ENCODE measurements around the gene DNAJB12.
A peak's percentile ranks its signal among the peaks of the same experiment; 100 is the strongest.
"Not testable (repeated sequence)": the region's sequence is repeated elsewhere in the genome, so short reads cannot be mapped to it uniquely, and the experiment has no call there.

DNAJB12 gene

DNA sequence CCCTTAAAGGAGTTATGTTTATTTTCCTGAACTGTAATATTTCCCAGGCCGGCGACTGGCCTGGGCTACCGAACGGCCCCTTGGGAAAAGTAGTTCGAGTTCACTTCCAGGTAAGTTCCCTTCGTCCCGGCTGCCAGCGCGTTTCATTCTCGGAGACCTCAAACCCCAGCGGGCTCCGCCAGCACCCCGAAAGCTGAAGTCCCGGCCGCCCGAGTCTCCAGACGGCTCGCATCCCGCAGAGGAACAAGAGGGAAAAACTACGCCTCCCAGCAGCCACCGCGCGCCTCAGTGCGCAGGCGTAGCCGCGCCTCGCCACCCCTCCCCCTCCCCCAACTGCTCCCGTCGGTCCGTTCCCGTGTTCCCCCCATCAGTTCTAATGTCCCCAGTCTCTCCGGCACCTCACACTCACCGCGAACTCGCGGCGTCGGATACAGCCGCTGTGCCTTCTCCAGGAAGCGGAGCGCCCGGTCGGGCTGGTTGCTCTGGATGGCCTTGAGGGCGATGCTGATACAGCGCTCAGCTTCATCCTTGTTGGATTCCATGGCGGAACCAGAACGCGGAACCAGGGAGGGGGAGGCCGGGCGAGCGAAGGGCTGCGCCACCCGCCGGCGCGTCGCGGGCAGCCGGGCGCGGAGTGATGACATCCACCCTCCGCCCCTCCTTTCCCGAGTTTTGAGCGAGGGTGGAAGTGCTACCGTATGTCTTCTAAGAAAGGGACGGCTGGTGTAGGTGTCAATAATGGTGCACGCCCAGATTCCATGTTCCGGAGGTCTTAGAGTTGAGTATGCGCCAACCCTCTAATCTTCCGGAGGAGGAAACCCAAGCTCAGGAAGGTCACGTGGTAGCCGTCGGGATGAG is at the start of gene DNAJB12:
Gene DNAJB12, minus strand, starts transcription at position 564 of the 858 bp plus-strand sequence. Its CDS starts 22 bp downstream, at position 542.
- DNase-seq (ENCODE audit: low read depth): peak; percentile 89

DNA sequence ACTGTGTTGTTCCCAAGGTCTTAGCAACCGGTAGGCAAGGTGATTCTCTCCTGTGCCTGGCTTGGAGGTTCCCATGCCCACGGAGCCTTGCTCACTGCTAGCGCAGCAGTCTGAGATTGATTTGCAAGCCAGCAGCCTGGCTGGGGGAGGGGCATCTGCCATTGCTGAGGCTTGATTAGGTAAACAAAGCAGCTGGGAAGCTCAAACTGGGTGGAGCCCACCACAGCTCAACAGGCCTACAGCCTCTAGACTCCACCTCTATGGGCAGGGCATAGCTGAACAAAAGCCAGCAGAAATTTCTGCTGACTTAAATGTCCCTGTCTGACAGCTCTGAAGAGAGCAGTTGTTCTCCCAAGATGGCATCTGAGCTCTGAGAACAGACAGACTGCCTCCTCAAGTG is 40.9 kb upstream of the DNAJB12 start:
- DNase-seq (ENCODE audit: low read depth): not testable (repeated sequence)

DNA sequence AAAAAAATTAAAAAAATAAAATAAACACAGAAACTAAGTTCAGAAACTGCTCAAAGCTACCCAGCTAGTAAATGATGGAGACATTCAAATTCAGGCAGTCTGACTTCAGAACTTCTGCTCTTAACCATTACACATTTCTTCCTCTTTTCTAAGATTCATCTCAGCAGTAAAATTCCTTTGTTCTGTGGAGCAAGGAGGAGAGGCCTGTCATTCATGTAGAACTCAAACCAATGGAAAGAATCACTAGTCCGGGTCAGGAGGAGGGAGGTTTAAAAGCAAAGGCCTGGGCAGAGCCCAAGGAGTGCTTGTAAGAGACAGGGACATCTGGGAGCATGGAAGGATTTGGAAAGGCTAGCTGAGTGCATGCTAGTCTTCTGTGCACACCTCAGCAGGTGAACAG is 37.9 kb upstream of the DNAJB12 start:
- DNase-seq (ENCODE audit: low read depth): no peak

DNA sequence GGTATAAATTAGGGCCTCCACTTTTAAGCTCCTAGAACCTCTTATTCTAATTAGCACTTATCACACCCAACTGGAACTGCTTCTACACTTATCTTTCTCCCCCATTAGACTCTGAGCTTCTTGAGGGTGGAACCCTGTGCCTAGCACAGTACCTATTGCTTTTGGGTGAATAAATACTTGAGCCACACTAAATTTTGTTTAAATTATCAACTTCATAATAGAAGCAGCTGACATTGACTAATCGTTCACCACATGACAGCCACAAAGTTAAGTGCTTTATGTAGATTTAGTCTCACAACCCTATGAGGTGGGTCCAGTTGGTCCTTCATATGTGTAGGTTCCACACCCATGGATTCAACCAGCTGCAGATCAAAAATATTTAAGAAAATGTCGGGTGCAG is 36.0 kb upstream of the DNAJB12 start:
- no peak for DNase-seq (ENCODE audit: low read depth)

DNA sequence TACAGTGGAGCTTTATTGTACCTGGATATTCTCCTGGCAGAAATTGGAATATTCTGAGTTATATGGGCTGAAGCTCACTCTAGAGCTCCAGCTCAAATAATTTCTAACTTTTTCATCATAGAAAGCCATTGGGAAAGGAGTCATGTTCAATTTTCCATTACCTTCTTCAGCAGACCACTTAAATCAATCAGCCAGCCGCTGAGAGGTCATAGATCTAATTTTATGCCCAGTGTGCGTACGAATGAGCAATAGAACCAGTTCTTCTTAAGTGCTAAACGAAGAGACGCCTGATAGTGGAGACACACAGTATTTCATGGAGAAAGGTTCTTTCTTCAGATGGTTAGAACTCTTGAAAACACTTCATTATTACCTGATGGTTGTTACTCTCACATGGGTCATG is 35.0 kb upstream of the DNAJB12 start:
- no peak for DNase-seq (ENCODE audit: low read depth)

DNA sequence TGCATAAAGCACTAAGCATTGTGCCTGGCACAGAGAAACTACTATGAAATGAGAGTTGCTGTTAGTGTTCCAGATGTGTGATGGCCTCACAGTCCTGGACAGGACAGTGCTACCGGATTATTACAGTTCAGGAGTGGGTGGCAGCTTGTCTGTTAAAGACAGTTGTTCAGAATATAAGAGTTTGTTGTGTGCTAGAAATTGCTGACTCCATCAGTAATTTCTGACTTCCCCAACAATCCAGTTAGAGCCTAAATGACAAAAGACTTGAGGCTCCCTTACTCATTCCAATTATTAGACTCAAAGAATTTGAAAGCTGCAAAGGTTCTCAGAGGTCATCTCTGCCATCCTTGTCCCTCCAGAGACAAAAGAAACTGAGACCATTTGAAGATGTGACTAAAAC is 34.3 kb upstream of the DNAJB12 start:
- no peak for DNase-seq (ENCODE audit: low read depth)

DNA sequence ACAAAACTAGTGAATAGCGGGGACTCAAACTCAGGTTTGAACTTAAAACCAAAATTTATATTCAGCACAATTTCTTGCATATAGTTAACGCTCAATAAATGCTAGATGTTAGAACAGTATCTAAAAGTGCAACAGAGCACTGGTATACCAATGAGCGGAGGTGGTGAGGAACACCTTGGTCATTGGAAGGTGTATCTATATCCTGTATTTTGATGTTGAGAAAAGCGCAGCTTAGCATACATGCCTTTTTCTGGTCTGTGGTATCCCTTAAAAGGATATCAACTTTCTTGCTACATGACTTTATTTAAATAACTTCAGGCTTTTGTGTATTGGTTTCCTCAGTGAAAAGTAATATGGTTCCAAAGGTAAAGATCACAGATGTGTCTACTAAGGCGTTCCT is 33.3 kb upstream of the DNAJB12 start:
- no peak for DNase-seq (ENCODE audit: low read depth)

DNA sequence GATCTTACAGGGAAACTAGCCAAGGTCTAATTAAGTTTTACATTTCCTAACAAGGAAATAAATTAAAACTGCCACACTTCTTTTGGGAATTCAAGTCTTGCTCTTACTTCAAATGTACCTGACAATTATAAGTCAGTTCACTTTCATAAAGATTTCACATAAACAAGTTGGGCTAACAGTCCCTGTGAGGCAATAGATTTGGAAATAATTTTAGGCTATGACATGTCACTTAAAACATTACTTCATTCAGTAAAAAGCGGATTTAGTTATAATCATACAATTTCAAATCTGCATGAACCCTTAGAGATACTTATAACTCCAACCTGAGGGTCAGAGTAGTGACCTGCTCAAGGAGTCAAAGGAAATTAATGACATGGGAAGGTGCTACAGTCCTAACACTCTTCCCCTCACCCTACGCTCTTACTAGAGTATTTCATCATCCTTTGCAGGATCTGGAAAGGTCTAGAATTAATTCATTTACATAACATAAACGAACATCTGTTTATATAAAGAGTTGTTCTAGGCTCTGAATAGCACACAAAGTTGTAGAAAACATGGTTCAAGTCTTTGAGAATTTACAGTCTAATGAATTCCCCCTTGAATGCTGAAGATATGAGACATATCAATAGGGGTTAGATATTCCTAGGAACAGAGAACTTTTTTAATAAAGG is 32.3 kb upstream of the DNAJB12 start:
- no peak for DNase-seq (ENCODE audit: low read depth)

DNA sequence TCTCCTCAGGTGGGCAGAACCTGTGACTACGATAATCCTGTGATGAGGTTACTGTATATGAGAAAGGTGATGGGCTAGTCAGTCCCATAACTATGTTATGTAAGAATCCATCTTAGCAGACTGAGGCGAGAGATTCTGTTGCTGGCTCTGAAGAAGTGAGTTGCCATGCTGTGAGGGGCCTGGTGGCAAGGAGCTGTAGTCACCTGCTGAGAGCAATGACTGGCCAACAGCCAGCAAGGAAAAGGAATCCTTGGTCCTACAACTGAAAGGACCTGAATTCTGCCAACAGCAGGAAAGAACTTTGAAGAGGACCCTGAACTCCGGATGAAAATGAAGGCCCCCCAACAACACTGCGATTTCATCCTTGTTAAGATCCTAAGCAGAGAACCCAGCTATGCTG is 31.0 kb upstream of the DNAJB12 start:
- no peak for DNase-seq (ENCODE audit: low read depth)

DNA sequence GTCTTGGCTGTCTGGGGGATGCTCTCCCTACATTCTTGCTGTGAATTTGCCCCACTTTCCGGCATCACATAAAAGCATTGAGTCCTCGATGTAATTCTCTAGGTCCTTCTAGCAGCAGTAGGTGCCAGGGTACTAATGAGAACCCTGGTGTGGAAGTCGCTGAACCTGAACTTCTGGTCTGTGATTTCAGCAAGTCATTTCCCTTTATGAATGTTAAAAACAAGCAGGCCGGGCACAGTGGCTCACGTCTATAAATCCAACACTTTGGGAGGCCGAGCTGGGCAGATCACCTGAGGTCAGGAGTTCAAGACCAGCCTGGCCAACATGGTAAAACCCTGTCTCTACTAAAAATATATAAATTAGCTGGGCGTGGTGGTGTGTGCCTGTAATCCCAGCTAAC is 30.3 kb upstream of the DNAJB12 start:
- not testable (repeated sequence) for DNase-seq (ENCODE audit: low read depth)

DNA sequence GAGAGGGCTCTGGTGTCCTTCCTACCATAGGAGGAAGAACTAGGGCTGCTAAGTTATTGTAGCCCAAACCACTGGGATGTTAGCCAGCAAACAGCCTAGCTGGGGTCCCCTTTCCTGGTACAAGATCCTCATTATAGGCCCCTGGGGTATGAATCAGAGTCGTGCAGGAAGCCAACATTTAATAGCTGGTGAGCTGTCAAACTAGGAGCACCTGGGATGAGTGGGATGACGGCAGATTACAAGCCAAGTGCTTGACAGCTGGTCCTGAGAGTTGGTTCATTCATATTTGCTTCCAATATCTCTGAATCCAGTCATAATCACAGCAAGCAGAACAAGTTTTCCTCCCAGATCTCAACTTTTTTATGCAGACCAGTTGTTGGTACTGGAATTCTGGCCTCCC is 25.1 kb upstream of the DNAJB12 start:
- no peak for DNase-seq (ENCODE audit: low read depth)

DNA sequence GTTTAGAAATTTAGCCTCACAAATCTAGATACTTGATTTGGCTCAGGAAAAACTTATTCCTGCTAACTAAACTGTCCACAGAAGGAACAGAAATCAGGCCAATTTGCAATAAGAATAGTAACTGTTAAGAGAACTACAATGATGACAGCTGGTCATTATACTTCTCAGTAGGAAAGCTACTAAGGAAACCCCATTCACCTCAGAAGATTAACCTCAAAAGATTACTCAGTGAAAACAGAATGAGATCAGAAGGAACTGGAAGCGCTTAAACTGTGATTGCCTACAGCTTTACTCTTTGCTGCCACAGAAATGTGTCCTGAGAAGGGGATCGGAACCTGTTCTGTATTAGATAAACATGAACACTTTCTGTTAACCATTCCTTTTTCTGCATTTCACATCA is 24.3 kb upstream of the DNAJB12 start:
- DNase-seq (ENCODE audit: low read depth): no peak

DNA sequence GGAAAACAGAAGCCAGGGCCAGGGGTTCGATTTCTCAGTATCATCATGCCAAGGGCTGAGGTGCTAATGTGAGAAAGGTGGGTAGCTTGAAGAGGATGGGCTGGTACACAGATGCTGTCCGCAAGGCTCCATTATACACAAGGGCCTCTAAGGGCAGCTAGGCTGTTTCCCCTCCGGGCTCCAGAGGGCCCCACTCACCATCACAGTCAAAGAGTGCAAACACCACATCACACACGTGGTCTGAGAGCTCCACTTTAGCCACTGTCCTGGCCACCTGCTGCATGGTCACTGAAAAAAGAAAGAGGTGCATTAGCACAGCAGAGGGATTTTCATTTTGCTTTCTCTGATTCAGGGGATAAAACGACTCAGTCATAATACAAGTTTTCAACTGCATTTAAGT is 20.9 kb upstream of the DNAJB12 start:
- no peak for DNase-seq (ENCODE audit: low read depth)

DNA sequence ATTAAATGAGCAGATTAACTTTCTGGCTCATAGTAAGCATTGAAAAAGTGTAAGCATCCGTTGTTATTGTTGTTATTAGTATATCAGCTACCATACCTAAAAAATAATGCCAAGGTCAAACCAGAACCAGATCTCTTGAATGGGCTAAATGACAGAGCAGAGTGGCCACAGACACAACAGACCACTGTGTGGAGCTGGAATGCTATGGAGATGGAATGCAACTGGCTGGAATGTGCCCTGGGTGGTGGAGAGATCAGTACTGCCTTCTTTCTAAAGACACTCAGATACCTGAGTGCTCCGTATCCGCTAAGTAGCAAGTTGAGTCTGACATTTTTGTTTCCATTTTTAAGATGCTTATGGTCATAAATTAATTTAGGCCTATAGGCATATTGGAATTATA is 20.5 kb upstream of the DNAJB12 start:
- no peak for DNase-seq (ENCODE audit: low read depth)

DNA sequence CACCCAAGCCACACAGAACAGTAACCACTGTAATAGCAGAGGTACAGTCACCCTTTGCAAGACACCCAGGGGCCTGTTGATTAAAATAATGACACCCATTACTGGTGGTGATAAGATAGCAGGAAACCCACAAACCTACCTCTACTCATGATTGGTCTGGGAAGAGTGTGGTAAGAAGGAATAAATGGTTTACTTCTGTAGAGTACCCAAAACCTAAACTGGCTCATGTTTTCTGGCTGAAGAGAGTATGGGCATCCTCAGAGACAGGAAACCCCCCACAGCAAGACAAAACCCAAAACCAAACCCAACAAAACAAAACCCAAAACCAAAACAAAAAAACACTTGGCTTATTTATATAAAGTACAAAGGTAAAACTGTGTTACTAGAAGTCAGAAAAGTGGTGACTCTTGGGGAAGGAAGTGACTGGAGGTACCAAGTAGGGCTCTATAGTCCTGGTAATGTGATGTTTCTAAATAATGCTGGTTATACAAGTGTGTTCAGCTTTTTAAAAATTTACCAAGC is 15.5 kb upstream of the DNAJB12 start:
- no peak for DNase-seq (ENCODE audit: low read depth)

DNA sequence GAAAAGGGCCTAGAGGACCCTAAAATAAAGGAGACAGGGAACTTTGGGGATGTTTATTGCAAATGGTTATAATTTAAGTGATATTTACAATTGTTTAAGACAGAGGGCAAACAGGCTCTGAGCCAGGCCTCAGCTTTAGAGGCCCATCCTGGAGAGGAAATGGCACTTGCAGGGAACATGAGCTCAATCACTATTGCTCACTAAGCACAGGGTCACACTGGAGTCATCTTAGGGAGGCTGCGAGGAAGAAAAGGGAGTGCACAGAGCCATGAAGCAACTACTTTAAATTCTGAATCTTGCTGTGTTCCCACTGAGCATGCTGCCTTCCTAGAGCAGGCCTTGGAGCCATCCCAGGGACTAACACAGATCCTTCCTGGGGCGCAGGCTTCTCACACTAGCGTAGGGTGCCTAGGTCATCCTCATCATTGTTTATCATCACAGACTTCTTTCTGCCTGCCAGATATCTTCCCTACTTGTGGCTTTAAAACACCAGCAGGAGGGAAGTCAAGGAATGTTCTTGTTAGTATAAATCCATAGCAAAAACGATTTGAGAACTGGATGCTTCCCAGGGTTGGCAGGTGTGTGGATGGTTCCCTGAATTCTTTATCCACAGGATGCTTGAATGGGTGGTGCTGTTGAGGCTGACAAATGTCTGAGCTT is 12.7 kb upstream of the DNAJB12 start:
- no peak for DNase-seq (ENCODE audit: low read depth)

DNA sequence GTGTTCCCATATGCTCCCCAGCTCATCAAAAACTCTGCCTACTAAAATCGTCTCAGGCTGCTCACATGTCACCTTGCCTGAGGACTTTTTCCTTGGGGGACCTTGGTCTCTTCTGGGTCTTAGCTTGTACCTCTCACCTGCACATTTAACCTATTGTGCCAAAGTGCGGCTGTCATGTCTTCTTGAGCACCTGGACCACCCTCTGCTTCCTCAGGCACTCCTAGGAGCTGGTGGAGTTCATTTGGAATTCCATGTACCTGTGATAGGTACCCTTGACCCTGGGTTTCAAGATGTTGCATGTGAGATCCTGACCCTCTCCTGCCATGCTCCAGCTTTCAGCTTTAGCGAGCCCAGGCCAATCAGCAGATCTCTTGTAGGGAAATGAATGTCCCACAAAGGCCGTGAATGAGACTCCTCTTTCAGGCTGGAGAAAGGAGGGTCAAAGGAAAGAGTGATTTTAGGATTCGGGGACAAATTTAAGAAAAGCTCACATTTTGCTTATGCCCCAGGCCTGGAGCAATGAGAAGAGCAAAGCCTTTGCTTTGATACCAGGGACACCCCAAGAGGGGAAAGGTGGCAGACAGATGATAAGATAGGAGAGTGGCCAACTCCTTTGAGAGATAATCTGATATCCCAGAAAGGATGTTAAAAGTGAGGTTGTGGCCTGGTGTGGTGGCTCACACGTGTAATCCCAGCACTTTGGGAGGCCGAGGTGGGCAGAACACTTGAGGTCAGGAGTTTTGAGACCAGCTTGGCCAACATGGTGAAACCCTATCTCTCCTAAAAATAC is 10.6 kb upstream of the DNAJB12 start:
- DNase-seq (ENCODE audit: low read depth): no peak

DNA sequence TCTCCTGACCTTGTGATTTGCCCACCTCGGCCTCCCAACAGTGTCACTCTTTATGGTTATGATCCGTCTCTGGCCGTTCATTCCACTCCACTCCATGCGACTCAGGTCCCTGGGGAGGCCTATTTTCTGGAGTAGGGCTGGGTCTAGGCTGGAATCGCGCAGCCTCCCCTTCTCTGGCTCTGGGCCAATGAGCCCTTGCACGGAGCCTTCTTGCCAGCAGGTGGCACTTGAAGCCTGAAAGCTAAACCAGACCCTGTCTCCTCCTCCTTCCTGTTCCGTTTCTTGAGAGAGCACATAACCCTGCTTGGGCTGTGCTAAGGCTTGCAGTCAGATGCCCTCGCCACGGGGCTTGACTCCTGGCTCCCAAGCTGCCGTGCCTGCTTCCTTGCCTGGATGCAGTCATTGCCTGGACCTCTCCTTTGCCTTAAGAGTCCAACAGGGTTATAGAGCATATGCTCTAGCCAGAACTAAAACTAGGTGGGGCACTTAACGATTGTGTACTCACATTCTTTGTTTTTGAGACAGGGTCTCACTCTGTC is 9.6 kb upstream of the DNAJB12 start:
- peak; percentile 80 for DNase-seq (ENCODE audit: low read depth)

DNA sequence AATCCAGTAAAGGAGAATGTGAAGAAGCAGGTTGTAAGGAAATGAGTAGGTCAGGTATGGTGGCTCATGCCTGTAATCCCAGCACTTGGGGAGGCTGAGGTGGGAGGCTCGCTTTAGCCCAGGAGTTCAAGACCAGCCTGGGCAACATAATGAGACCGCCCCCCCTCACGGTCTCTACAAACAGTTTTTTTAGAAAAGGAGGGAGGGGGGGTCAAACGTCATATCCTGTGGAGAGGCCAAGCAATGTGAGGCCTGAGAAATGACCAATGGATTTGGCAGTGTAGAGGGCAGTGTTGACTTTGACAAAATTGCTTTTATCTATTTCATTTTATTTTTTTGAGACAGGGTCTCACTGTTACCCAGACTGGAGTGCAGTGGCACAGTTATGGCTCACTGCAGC is 2.3 kb upstream of the DNAJB12 start:
- DNase-seq (ENCODE audit: low read depth): no peak

DNA sequence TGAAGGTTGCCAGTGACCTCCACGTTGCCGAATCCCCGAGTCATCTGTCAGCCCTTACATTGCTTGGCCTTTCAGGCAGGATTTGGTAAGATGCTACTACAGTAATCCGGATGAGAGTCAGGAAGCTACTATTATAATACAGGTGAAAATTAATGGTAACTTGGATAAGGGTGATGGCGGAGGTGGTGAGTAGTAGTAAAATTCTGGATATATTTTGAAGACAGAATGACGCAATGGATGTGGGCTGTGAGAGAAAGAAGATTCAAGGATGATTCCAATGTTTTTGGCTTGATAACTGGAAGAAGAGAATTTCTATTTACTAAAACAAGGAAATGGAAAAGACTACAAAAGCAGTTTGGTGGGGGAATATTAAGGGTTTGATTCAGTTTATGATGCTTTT is 1.4 kb upstream of the DNAJB12 start:
- no peak for DNase-seq (ENCODE audit: low read depth)

DNA sequence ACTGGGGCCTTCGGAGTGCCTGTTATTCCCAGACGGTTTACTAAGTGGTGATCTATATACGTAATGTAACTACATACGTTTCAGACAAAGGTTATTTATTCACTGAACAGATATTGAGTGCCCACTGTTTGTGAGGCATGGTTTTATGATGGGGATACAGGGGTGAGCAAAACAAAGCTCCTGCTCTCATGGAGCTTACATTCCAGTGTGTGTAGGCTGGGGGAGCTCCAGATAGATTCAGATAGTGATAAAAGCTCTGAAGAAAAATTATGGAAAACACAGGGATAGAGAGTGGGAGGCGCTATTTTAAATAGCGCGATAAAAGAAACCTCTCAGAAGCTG is 466 bp upstream of the DNAJB12 start:
- no peak for DNase-seq (ENCODE audit: low read depth)

DNA sequence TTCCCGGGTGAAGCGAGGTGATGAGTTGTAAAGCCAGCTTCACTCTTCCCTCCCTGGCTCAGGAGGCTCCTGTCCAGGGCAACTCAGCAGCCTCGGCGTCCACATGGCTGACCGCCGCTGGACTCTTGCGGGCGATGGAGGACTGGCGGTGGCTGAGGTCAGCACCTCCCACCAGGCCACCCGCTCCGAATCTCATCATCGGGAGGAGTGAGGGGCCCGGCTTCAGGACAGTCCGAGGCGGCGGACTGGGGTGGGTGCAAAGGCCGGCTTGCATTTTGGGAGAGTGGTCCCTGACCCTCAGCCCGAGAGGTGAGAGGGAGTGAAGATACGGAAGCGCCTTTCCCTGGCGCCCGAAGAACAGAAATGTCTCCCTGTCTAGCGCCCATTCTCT is 759 bp downstream of the DNAJB12 start:
- DNase-seq (ENCODE audit: low read depth): no peak

Data from HS-5 (cell line).